ENCODE data around the gene CEP192. TPM values are rescaled to one million over a fixed set of nuclear protein-coding genes. Genes with fewer than 3 reads are reported as not detected.

The CEP192 gene
- total and polyA plus RNA-seq, 2 of the 4 experiments (the other 2 are of a cell fraction) = 17.2 to 29.0 TPM

DNA sequence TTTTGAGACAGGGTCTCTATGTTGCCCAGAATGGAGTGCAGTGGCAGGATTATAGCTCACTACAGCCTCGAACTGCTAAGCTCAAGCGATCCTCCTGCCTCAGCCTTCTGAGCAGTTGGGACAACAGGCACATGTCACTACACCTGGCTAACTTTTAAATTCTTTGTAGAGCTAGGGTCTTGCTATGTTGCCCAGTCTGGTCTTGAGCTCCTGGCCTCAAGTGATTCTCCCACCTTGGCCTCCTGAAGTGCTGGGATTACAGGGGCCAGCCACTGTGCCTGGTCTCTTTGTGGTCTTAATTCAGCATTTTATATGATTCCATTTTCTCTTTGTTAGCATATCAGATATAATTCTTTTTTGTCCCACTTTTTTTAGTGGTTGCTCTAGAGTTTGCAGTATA, 34.1 kb downstream of the CEP192 start:
- no peak overlapping the region for H3K14ac ChIP-seq (replicated peaks; ENCODE audit: low read depth, low read length)
- H4K20me1 ChIP-seq (ENCODE audit: insufficient read depth, low read length) = no peaks in the 10 kb centered on the region
- no peak overlapping the region for H3K27ac ChIP-seq (ENCODE audit: insufficient read depth, low read length)
- no peak overlapping the region for H3K4ac ChIP-seq (ENCODE audit: low read depth, low read length)
- no peak overlapping the region for H2BK120ac ChIP-seq (ENCODE audit: low read depth, low read length)
- no peak overlapping the region for H2BK15ac ChIP-seq (ENCODE audit: low read depth, low read length)
- no peak for TF ChIP-seq SMC3 (IDR thresholded peaks at IDR 0.05; ENCODE audit: low read depth, low read length)
- no peak for TF ChIP-seq CHD1 (IDR thresholded peaks at IDR 0.05; ENCODE audit: low read depth, low read length)
- TF ChIP-seq NFE2L2 (IDR thresholded peaks at IDR 0.05; ENCODE audit: low read depth, low read length) = no peak
- no peak for TF ChIP-seq POLR2A (IDR thresholded peaks at IDR 0.05; ENCODE audit: low read depth, low read length)
- no peak for TF ChIP-seq MAZ (IDR thresholded peaks at IDR 0.05; ENCODE audit: borderline replicate concordance, low read depth, low read length)
- TF ChIP-seq, protein P1, sequence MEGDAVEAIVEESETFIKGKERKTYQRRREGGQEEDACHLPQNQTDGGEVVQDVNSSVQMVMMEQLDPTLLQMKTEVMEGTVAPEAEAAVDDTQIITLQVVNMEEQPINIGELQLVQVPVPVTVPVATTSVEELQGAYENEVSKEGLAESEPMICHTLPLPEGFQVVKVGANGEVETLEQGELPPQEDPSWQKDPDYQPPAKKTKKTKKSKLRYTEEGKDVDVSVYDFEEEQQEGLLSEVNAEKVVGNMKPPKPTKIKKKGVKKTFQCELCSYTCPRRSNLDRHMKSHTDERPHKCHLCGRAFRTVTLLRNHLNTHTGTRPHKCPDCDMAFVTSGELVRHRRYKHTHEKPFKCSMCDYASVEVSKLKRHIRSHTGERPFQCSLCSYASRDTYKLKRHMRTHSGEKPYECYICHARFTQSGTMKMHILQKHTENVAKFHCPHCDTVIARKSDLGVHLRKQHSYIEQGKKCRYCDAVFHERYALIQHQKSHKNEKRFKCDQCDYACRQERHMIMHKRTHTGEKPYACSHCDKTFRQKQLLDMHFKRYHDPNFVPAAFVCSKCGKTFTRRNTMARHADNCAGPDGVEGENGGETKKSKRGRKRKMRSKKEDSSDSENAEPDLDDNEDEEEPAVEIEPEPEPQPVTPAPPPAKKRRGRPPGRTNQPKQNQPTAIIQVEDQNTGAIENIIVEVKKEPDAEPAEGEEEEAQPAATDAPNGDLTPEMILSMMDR (conservative IDR thresholded peaks at IDR 0.05; ENCODE audit: low read depth, low read length) = no peak
- TF ChIP-seq BHLHE40 (IDR thresholded peaks at IDR 0.05; ENCODE audit: low read depth, low read length) = no peak
- TF ChIP-seq RCOR1 (IDR thresholded peaks at IDR 0.05; ENCODE audit: insufficient replicate concordance, low read length) = no peak
- TF ChIP-seq USF2 (IDR thresholded peaks at IDR 0.05; ENCODE audit: low read depth, low read length) = no peak
- TF ChIP-seq RAD21 (IDR thresholded peaks at IDR 0.05; ENCODE audit: low read length) = no peak
- TF ChIP-seq CEBPB (IDR thresholded peaks at IDR 0.05; ENCODE audit: low read depth, low read length) = no peak
- ATAC-seq (ENCODE audit: low read depth) = no peak
- BruUV-seq (replicated peaks) = no TSS peak
- H2AK9ac ChIP-seq (replicated peaks; ENCODE audit: low read depth, low read length, poor library complexity) = no peak overlapping the region
- H4K91ac ChIP-seq (ENCODE audit: insufficient read depth, low read depth, low read length) = no peak overlapping the region
- H3K23ac ChIP-seq (ENCODE audit: low read depth, low read length) = no peak overlapping the region
- dilution Hi-C loops (cut with HindIII; ENCODE audit: low sequenced_read_pairs, unreplicated experiment) = no loop called here
- no peak overlapping the region for H3K9ac ChIP-seq (ENCODE audit: low read depth, low read length)
- no peak overlapping the region for H4K8ac ChIP-seq (ENCODE audit: low read depth in 2 of 2, low read length in 2 of 2)
- H3K4me2 ChIP-seq (ENCODE audit: low read depth, low read length) = no peak overlapping the region
- H3K9me3 ChIP-seq (ENCODE audit: control insufficient read depth, insufficient read depth, low read length) = peaks cover 3% of the 10 kb centered on the region; the same call in 1 of the 2 replicates
- 0 out of 2 replicates have a peak, but pooled peaks cover 3% of the 10 kb centered on the region for H3K9me1 ChIP-seq (ENCODE audit: insufficient read depth, low read length)
- H4K5ac ChIP-seq (ENCODE audit: low read depth, low read length) = no peak overlapping the region
- H3K18ac ChIP-seq (ENCODE audit: low read depth, low read length) = no peak overlapping the region
- CTCF ChIA-PET = no interaction called here
- intact Hi-C loops (cut with micrococcal nuclease) = no loop called here
- WGBS, 2 experiments (ENCODE audit: extremely low coverage in 2 of 2, insufficient read length in 1 of 2) = 100% methylated on average over 1 of the region's 2 CpGs; no CpG with 5 or more reads in 1 of the 2 experiments
- no peak overlapping the region for H3K56ac ChIP-seq (ENCODE audit: extremely low read depth, insufficient read depth, low read length)
- H2AFZ ChIP-seq (replicated peaks; ENCODE audit: low read length, poor library complexity) = no peak overlapping the region
- H2BK20ac ChIP-seq (ENCODE audit: low read depth, low read length) = no peak overlapping the region
- in situ Hi-C loops (cut with MboI; ENCODE audit: low sequenced_read_pairs) = no loop called here
- peaks cover 2% of the 10 kb centered on the region; the same call in 1 of the 2 replicates for H3K4me1 ChIP-seq (ENCODE audit: control insufficient read depth, insufficient read depth, low read length)
- no peak for DNase-seq
- H2AK5ac ChIP-seq (ENCODE audit: low read depth, low read length) = no peak overlapping the region
- no peaks in the 10 kb centered on the region for H3K27me3 ChIP-seq (ENCODE audit: control insufficient read depth, insufficient read depth, low read length)
- peaks cover 5% of the 10 kb centered on the region for H3K36me3 ChIP-seq (ENCODE audit: control insufficient read depth, insufficient read depth, low read length)
- H3K4me3 ChIP-seq (ENCODE audit: insufficient read depth, low read depth, low read length) = no peak overlapping the region
- H3K79me1 ChIP-seq (ENCODE audit: low read depth in 1 of 2, low read length in 2 of 2) = peaks cover 19 to 24% of the 10 kb centered on the region in 2 experiments; a peak in 3 of 4 replicates
- no peak overlapping the region for H2BK5ac ChIP-seq (ENCODE audit: low read depth, low read length, poor library complexity, severe bottlenecking)
- POLR2A ChIA-PET (ENCODE audit: unreplicated experiment) = no interaction called here

Data from IMR-90 (cell line).